Measurements from ENCODE around the gene TANK.
"Not testable (repeated sequence)": the region's sequence is repeated elsewhere in the genome, so short reads cannot be mapped to it uniquely, and the experiment has no call there.

Gene TANK

GRCh38 chr2:161122772-161123530 is 37.3 kb upstream of the TANK start:
- peak; percentile 8 to 69 for DNase-seq (ENCODE audit: low read depth in 1 of 2, low spot score in 1 of 2)
- in situ Hi-C loops (cut with HindIII; ENCODE audit: low pct_unique_long_range_greater_than_20kb, low sequenced_read_pairs), result no loop called here
- TF ChIP-seq JUND (IDR thresholded peaks at IDR 0.05; ENCODE audit: low read depth), result peak; percentile 61

- no peak for TF ChIP-seq JUND (IDR thresholded peaks at IDR 0.05; ENCODE audit: low read depth)
- in situ Hi-C loops (cut with HindIII; ENCODE audit: low pct_unique_long_range_greater_than_20kb, low sequenced_read_pairs), result no loop called here
- DNase-seq (ENCODE audit: low read depth in 1 of 2, low spot score in 1 of 2), result peak in 1 of 2 experiments; percentile 90
Observed at GRCh38 chr2:161123531-161124030, 36.6 kb upstream of the TANK start.

GRCh38 chr2:161124201-161124600 is 36.0 kb upstream of the TANK start:
- in situ Hi-C loops (cut with HindIII; ENCODE audit: low pct_unique_long_range_greater_than_20kb, low sequenced_read_pairs), result no loop called here
- TF ChIP-seq JUND (IDR thresholded peaks at IDR 0.05; ENCODE audit: low read depth), result no peak
- no peak for DNase-seq (ENCODE audit: low read depth in 1 of 2, low spot score in 1 of 2)

- no peak for TF ChIP-seq JUND (IDR thresholded peaks at IDR 0.05; ENCODE audit: low read depth)
- in situ Hi-C loops (cut with HindIII; ENCODE audit: low pct_unique_long_range_greater_than_20kb, low sequenced_read_pairs), result no loop called here
- no peak for DNase-seq (ENCODE audit: low read depth in 1 of 2, low spot score in 1 of 2)
Observed at GRCh38 chr2:161128885-161129284, 31.3 kb upstream of the TANK start.

GRCh38 chr2:161130354-161130753 is 29.9 kb upstream of the TANK start:
- no peak for DNase-seq (ENCODE audit: low read depth in 1 of 2, low spot score in 1 of 2)
- in situ Hi-C loops (cut with HindIII; ENCODE audit: low pct_unique_long_range_greater_than_20kb, low sequenced_read_pairs), result no loop called here
- TF ChIP-seq JUND (IDR thresholded peaks at IDR 0.05; ENCODE audit: low read depth), result no peak

GRCh38 chr2:161131074-161131680 is 29.1 kb upstream of the TANK start:
- in situ Hi-C loops (cut with HindIII; ENCODE audit: low pct_unique_long_range_greater_than_20kb, low sequenced_read_pairs), result no loop called here
- no peak for TF ChIP-seq JUND (IDR thresholded peaks at IDR 0.05; ENCODE audit: low read depth)
- no peak for DNase-seq (ENCODE audit: low read depth in 1 of 2, low spot score in 1 of 2)

GRCh38 chr2:161131804-161132203 is 28.4 kb upstream of the TANK start:
- no peak for DNase-seq (ENCODE audit: low read depth in 1 of 2, low spot score in 1 of 2)
- no peak for TF ChIP-seq JUND (IDR thresholded peaks at IDR 0.05; ENCODE audit: low read depth)
- in situ Hi-C loops (cut with HindIII; ENCODE audit: low pct_unique_long_range_greater_than_20kb, low sequenced_read_pairs), result no loop called here

GRCh38 chr2:161132384-161132783 is 27.8 kb upstream of the TANK start:
- DNase-seq (ENCODE audit: low read depth in 1 of 2, low spot score in 1 of 2); in situ Hi-C loops (cut with HindIII; ENCODE audit: low pct_unique_long_range_greater_than_20kb, low sequenced_read_pairs): not testable (repeated sequence)

GRCh38 chr2:161133366-161133765 is 26.9 kb upstream of the TANK start:
- no peak for DNase-seq (ENCODE audit: low read depth in 1 of 2, low spot score in 1 of 2)
- no peak for TF ChIP-seq JUND (IDR thresholded peaks at IDR 0.05; ENCODE audit: low read depth)
- in situ Hi-C loops (cut with HindIII; ENCODE audit: low pct_unique_long_range_greater_than_20kb, low sequenced_read_pairs), result no loop called here

- DNase-seq (ENCODE audit: low read depth in 1 of 2, low spot score in 1 of 2), result peak in 1 of 2 experiments; percentile 76
- in situ Hi-C loops (cut with HindIII; ENCODE audit: low pct_unique_long_range_greater_than_20kb, low sequenced_read_pairs), result no loop called here
- TF ChIP-seq JUND (IDR thresholded peaks at IDR 0.05; ENCODE audit: low read depth), result no peak
Observed at GRCh38 chr2:161134547-161135518, 25.4 kb upstream of the TANK start.

- DNase-seq (ENCODE audit: low read depth in 1 of 2, low spot score in 1 of 2), result no peak
- no peak for TF ChIP-seq JUND (IDR thresholded peaks at IDR 0.05; ENCODE audit: low read depth)
- in situ Hi-C loops (cut with HindIII; ENCODE audit: low pct_unique_long_range_greater_than_20kb, low sequenced_read_pairs), result no loop called here
Observed at GRCh38 chr2:161135951-161136593, 24.2 kb upstream of the TANK start.

- DNase-seq (ENCODE audit: low read depth in 1 of 2, low spot score in 1 of 2), result no peak
Observed at GRCh38 chr2:161136696-161137324, 23.4 kb upstream of the TANK start.

More at GRCh38 chr2:161136696-161137324, 23.4 kb upstream of the TANK start:
- in situ Hi-C loops (cut with HindIII; ENCODE audit: low pct_unique_long_range_greater_than_20kb, low sequenced_read_pairs), result no loop called here
- no peak for TF ChIP-seq JUND (IDR thresholded peaks at IDR 0.05; ENCODE audit: low read depth)
